Occipital lobe (tissue), 2 donors: ENCODE data around the gene PDZK1IP1. TPM values are rescaled to one million over a fixed set of nuclear protein-coding genes. Genes with fewer than 3 reads are reported as not detected.
"Not testable (repeated sequence)": the region's sequence is repeated elsewhere in the genome, so short reads cannot be mapped to it uniquely, and the experiment has no call there.

Experiments used
- DNase-seq: peaks from one replicate; lab custom pipeline; 2025; lab: John Stamatoyannopoulos, UW
- total RNA-seq: library from RNA; depleted of rRNA; stranded (reverse); fragments of >200 nt; gene quantifications from one replicate; pipeline ENCODE4 v1.2.3, GENCODE V29; 2014

PDZK1IP1 gene
- total RNA-seq, 1 donor from 2014 or later: not detected

DNA sequence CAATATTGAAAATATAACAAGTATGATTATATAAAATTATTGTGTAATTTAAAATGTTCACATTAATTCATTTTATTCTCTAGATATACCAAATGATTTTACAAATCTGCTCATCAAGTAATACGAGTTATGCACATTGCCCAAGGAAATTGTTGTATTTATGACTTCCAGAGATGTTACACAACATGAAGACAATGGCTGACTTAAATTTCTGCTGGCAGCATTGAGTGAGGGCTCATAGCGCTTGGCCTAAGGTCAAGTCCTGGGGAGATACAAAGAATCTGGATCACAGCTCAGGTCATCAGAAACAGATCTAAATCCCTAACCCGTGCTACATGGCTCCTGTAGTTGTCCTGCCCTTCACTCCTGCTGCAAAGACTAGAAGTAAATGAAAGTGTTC lies 49.5 kb downstream of the PDZK1IP1 start:
- not testable (repeated sequence) for DNase-seq

DNA sequence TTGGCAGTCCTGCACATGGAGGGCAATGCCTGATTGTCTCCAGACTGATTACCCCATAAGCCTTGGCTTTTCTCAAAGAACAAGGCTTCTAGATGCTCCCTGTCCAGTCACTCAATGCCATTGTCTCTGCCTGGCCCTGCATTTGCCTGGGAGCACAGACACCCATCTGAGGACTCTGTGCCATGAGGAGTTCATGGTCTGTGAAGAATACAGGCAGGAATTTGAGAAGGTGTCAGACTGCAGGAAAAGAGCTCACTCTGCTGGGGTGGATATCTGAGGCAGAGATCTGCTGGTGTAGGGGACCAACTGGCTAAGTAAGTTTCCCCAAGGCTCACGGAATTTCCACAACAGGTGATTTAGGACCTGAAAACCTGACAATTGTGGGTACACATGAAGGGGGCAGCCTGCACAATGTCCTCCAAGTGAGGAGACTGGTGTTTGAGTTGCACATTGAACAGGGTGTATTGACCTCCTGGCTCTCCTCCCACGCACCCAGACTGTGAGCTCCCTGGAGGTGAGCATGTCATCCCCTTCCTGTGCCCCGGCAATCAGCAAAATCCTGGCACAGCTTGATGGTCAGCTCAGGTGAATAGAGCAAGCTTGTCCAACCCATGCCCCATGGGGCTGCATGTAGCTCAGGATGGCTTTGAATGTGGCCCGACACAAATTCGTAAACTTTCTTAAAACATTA lies 51.8 kb downstream of the PDZK1IP1 start:
- DNase-seq: no peak

DNA sequence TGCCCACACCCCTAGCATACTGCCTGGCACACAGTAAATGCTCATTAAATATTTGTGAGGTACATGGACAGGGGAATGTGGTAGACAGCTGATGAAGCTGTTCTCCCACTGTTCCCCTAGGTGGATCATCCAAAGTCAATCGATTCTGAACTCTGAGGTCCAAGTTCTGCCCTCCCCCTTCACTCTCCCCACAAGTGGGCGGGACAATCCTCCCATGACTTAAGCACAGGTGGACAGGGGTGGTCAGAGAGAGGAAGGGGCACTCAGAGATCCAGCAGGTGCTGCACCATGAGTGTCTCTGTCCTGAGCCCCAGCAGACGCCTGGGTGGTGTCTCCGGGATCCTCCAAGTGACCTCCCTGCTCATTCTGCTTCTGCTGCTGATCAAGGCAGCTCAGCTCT lies 52.6 kb downstream of the PDZK1IP1 start, which contains the start of gene CYP4A22:
Gene CYP4A22, plus strand, starts transcription at position 244 of the 400 bp plus-strand sequence. Its CDS starts 45 bp downstream, at position 289.
- no peak for DNase-seq

Other genes starting within 250 kb of the PDZK1IP1 start
- gene CYP4A11, start 248.6 kb downstream of the PDZK1IP1 start, total RNA-seq: not detected
- 14.5 TPM for gene CYP4X1, start 166.4 kb downstream of the PDZK1IP1 start, total RNA-seq
- gene CYP4Z1, start 122.8 kb downstream of the PDZK1IP1 start, total RNA-seq: 0.47 TPM
- gene CYP4A22, start 52.6 kb downstream of the PDZK1IP1 start, total RNA-seq: not detected
- gene TAL1, start 42.2 kb upstream of the PDZK1IP1 start, total RNA-seq: 1.6 TPM
- 9.4 TPM for gene STIL, start 124.1 kb upstream of the PDZK1IP1 start, total RNA-seq
- gene CMPK1, start 143.8 kb upstream of the PDZK1IP1 start, total RNA-seq: 147 TPM
- not detected for gene FOXE3, start 226.2 kb upstream of the PDZK1IP1 start, total RNA-seq
- 0.31 TPM for gene FOXD2, start 248.0 kb upstream of the PDZK1IP1 start, total RNA-seq